Endothelial cell of umbilical vein (primary cell): ENCODE measurements around the gene KATNAL2. TPM values are rescaled to one million over a fixed set of nuclear protein-coding genes. Genes with fewer than 3 reads are reported as not detected.

Source experiments
- BruUV-seq: library from RNA; stranded (reverse); fragments of 400-500 nt; replicated peaks from 2 replicates; lab custom pipeline; 2021; lab: Mats Ljungman, UMichigan
- CTCF ChIA-PET: fragments of 300-600, 350-600 bp; sonication (Branson Sonifier 250); formaldehyde crosslinking; loops from one replicate; lab custom pipeline; 2021; ENCODE audit warnings: antibody characterized with exemption, inconsistent platforms; lab: Charles Lee
- POLR2A ChIA-PET: fragments of 300-600, 350-600 bp; sonication (Branson Sonifier 250); formaldehyde crosslinking; loops from one replicate; lab custom pipeline; 2021; ENCODE audit warnings: antibody characterized with exemption, inconsistent platforms; lab: Charles Lee
- DNase-seq: peaks from one replicate; pipeline ENCODE4 v3.0.0-alpha.2; 2011; ENCODE audit warnings: low read depth, low spot score
- FAIRE-seq: peaks from 2 replicates; lab custom pipeline; 2011; peaks lifted over from hg19 to GRCh38; lab: Jason Lieb, UNC
- H2AFZ ChIP-seq: 2 replicates; pipeline ENCODE4 v1.6.0; 2012; ENCODE audit warnings: low read depth, low read length, control low read depth, inconsistent platforms
- H3K27ac ChIP-seq: 2 replicates; pipeline ENCODE4 v1.5.1; 2011; ENCODE audit warnings: low read depth, mild to moderate bottlenecking, control low read depth, low read length, moderate library complexity; ENCODE audit not compliant: insufficient read depth
- H3K27me3 ChIP-seq, 2 experiments: 2 replicates each; pipeline versions ENCODE4 v1.6.0 to v1.6.1; 2011; ENCODE audit warnings: low read length in 2 of 2, mixed read lengths in 1 of 2; ENCODE audit not compliant: control insufficient read depth in 2 of 2, insufficient read depth in 2 of 2
- H3K36me3 ChIP-seq, 2 experiments: 2 replicates in 1 of 2; 3 replicates in 1 of 2; pipeline ENCODE4 v1.5.1; 2011; ENCODE audit warnings: low read length in 2 of 2, mild to moderate bottlenecking in 1 of 2, moderate library complexity in 1 of 2; ENCODE audit not compliant: control insufficient read depth in 2 of 2, insufficient read depth in 2 of 2; ENCODE audit errors: extremely low read depth in 1 of 2
- H3K4me1 ChIP-seq: 3 replicates; pipeline ENCODE4 v1.5.1; 2011; ENCODE audit warnings: mild to moderate bottlenecking, low read length; ENCODE audit not compliant: control insufficient read depth, insufficient read depth; ENCODE audit errors: extremely low read depth
- H3K4me2 ChIP-seq: 2 replicates; pipeline ENCODE4 v1.6.1; 2011; ENCODE audit warnings: low read length, control low read depth, mixed read lengths; ENCODE audit not compliant: insufficient read depth
- H3K4me3 ChIP-seq, 3 experiments: fragments of 200-600 bp in 1 of 3; sonication (generic), shearing (Covaris generic) in 1 of 3; replicated peaks in 1 of 3; 2 replicates each; pipeline ENCODE4 v1.5.1; 2011 to 2016; ENCODE audit warnings: control low read depth in 3 of 3, low read length in 3 of 3, mild to moderate bottlenecking in 2 of 3, inconsistent platforms in 1 of 3, low read depth in 1 of 3, moderate library complexity in 1 of 3; ENCODE audit not compliant: insufficient read depth in 1 of 3
- H3K79me2 ChIP-seq: 2 replicates; pipeline ENCODE4 v1.6.0; 2012; ENCODE audit warnings: low read length, inconsistent platforms; ENCODE audit not compliant: control insufficient read depth, insufficient read depth
- H3K9ac ChIP-seq: replicated peaks from 2 replicates; pipeline ENCODE3; 2011; ENCODE audit warnings: low read length, control low read depth; ENCODE audit not compliant: insufficient read depth; ENCODE audit errors: extremely low read depth
- H3K9me1 ChIP-seq: replicated peaks from 3 replicates; pipeline ENCODE4 v1.6.0; 2011; ENCODE audit warnings: mild to moderate bottlenecking, low read length; ENCODE audit not compliant: control insufficient read depth, insufficient read depth; ENCODE audit errors: extremely low read depth
- H3K9me3 ChIP-seq: replicated peaks from 2 replicates; pipeline ENCODE4 v1.5.1; 2012; ENCODE audit warnings: low read length, inconsistent platforms; ENCODE audit not compliant: control insufficient read depth, insufficient read depth
- H4K20me1 ChIP-seq: replicated peaks from 2 replicates; pipeline ENCODE3; 2011; ENCODE audit warnings: mild to moderate bottlenecking, low read length; ENCODE audit not compliant: control insufficient read depth, insufficient read depth; ENCODE audit errors: extremely low read depth
- CTCF ChIP-seq, 2 donors: IDR thresholded peaks; 1 replicate in 1 of 2; 2 replicates in 1 of 2; pipeline ENCODE4 v1.5.1; 2011; ENCODE audit warnings: low read length in 2 of 2, mild to moderate bottlenecking in 2 of 2, moderate library complexity in 2 of 2, control low read depth in 1 of 2, inconsistent platforms in 1 of 2, low read depth in 1 of 2; ENCODE audit not compliant: insufficient read depth in 1 of 2; ENCODE audit errors: extremely low read depth in 1 of 2
- EZH2 ChIP-seq: IDR thresholded peaks from 2 replicates; pipeline ENCODE4 v1.6.1; 2012; ENCODE audit warnings: borderline replicate concordance, low read depth, mild to moderate bottlenecking, moderate library complexity, low read length, inconsistent platforms; ENCODE audit not compliant: severe bottlenecking
- FOS ChIP-seq: IDR thresholded peaks from 2 replicates; pipeline ENCODE4 v1.6.1; 2011; ENCODE audit warnings: mild to moderate bottlenecking, low read length, moderate library complexity, borderline replicate concordance; ENCODE audit not compliant: insufficient read depth
- GATA2 ChIP-seq: IDR thresholded peaks from 2 replicates; pipeline ENCODE4 v1.7.0; 2011; ENCODE audit warnings: low read depth, mild to moderate bottlenecking, moderate library complexity, mixed read lengths, low read length; ENCODE audit not compliant: insufficient read length, insufficient read depth
- JUN ChIP-seq: IDR thresholded peaks from 2 replicates; pipeline ENCODE4 v1.6.1; 2011; ENCODE audit warnings: borderline replicate concordance, low read depth; ENCODE audit not compliant: insufficient read length, insufficient read depth
- MAX ChIP-seq: IDR thresholded peaks from 2 replicates; pipeline ENCODE4 v1.6.1; 2011; ENCODE audit not compliant: insufficient read depth, insufficient read length
- MYC ChIP-seq: IDR thresholded peaks from one replicate; pipeline ENCODE4 v1.6.1; 2011; ENCODE audit warnings: mild to moderate bottlenecking, low read depth, low read length
- POLR2A ChIP-seq: IDR thresholded peaks from 2 replicates; pipeline ENCODE4 v1.6.1; 2012; ENCODE audit warnings: low read depth, mild to moderate bottlenecking, control low read depth, low read length
- POLR2AphosphoS5 ChIP-seq: IDR thresholded peaks from 2 replicates; pipeline ENCODE4 v1.6.1; 2012; ENCODE audit warnings: low read depth, mild to moderate bottlenecking, control low read depth, low read length, moderate library complexity; ENCODE audit not compliant: insufficient read depth
- dilution Hi-C: fragments of 300-500 bp; cut with MboI; formaldehyde crosslinking; loops from one replicate; pipeline ENCODE4 v1.15.0; 2019; ENCODE audit warnings: low sequenced_read_pairs; ENCODE audit not compliant: extremely low pct_ligation_motif_present
- intact Hi-C: fragments of 100-400 bp; cut with micrococcal nuclease; formaldehyde crosslinking; loops from one replicate; pipeline ENCODE4 v1.10.0; 2022
- polyA plus RNA-seq, 4 experiments: library from polyadenylated mRNA; depleted of rRNA in 3 of 4; stranded (reverse) in 3 of 4; unstranded in 1 of 4; fragments of >200 nt; gene quantifications; 2 replicates each; pipeline versions ENCODE4 v1.2.1 to v1.2.3, GENCODE V29; 2011 to 2012; ENCODE audit warnings: missing spikeins in 1 of 4
- total RNA-seq: library from RNA; stranded (reverse); gene quantifications from 2 replicates; pipeline ENCODE4 v1.2.3, GENCODE V29; 2021

Gene KATNAL2
- total and polyA plus RNA-seq, 2 donors (not counting 3 experiments of a cell fraction or from before 2014, with no cell fraction given) = 0.51 to 1.3 TPM

GRCh38 chr18:46920067-46920466 is 2.7 kb downstream of the KATNAL2 start:
- DNase-seq (no peak), FAIRE-seq (no peak)
- intact Hi-C loops = no loop called here
- no TSS peak for BruUV-seq
- Histone ChIP-seq H3K9ac (no peak overlapping the region), H4K20me1 (no peaks in the 10 kb centered on the region), H3K9me3 (no peaks in the 10 kb centered on the region), H3K4me2 (no peak overlapping the region), H3K27me3 (no peaks in the 10 kb centered on the region), H3K9me1 (no peaks in the 10 kb centered on the region), H3K79me2 (peaks cover 17% of the 10 kb centered on the region), H2AFZ (no peak overlapping the region), H3K27ac (no peak overlapping the region), H3K4me3 (no peak overlapping the region), H3K4me1 (peaks cover 12% of the 10 kb centered on the region), H3K36me3 (no peaks in the 10 kb centered on the region)
- dilution Hi-C loops = no loop called here
- no peak for TF ChIP-seq MYC
- no peak for TF ChIP-seq MAX
- TF ChIP-seq POLR2AphosphoS5 = no peak
- TF ChIP-seq CTCF (IDR thresholded peaks at IDR 0.05; ENCODE audit: extremely low read depth in 1 of 2, insufficient read depth in 1 of 2, low read depth in 1 of 2, low read length in 2 of 2) = no peak
- TF ChIP-seq GATA2 = no peak
- no peak for TF ChIP-seq EZH2
- TF ChIP-seq POLR2A = no peak
- TF ChIP-seq FOS = no peak
- TF ChIP-seq JUN = no peak
- POLR2A ChIA-PET = no interaction called here
- CTCF ChIA-PET = no interaction called here
